H1 (cell line): ENCODE measurements around the gene MB. TPM values are rescaled to one million over a fixed set of nuclear protein-coding genes. Genes with fewer than 3 reads are reported as not detected.
A peak's percentile ranks its signal among the peaks of the same experiment; 100 is the strongest.

ENCODE experiments used
- CTCF ChIA-PET: fragments of 300-600 bp; sonication (Branson Sonifier 250); formaldehyde crosslinking; loops from one replicate; lab custom pipeline; 2021; ENCODE audit not compliant: partially characterized antibody; lab: Charles Lee
- POLR2A ChIA-PET: fragments of 300-600 bp; sonication (Branson Sonifier 250); formaldehyde crosslinking; loops from one replicate; lab custom pipeline; 2021; ENCODE audit warnings: inconsistent platforms; ENCODE audit not compliant: partially characterized antibody; lab: Charles Lee
- DNase-seq, 2 experiments: peaks; one replicate each; pipeline versions ENCODE4 v3.0.0 to v3.0.0-alpha.2; 2010 to 2022; ENCODE audit warnings: low spot score in 2 of 2, low read depth in 1 of 2, mixed read lengths in 1 of 2
- FAIRE-seq: peaks from 2 replicates; lab custom pipeline; 2011; peaks lifted over from hg19 to GRCh38; lab: Jason Lieb, UNC
- H2AFZ ChIP-seq: 2 replicates; pipeline ENCODE4 v1.8.1; 2012; ENCODE audit warnings: low read length, inconsistent platforms
- H2AK5ac ChIP-seq: 2 replicates; pipeline ENCODE4 v1.6.1; 2013; ENCODE audit warnings: low read depth, low read length
- H2BK120ac ChIP-seq: replicated peaks from 2 replicates; pipeline ENCODE3; 2013; ENCODE audit warnings: low read depth, low read length, inconsistent platforms
- H2BK12ac ChIP-seq: 2 replicates; pipeline ENCODE4 v1.6.1; 2013; ENCODE audit warnings: low read depth, low read length
- H2BK15ac ChIP-seq: 2 replicates; pipeline ENCODE4 v1.6.1; 2013; ENCODE audit warnings: low read length
- H2BK20ac ChIP-seq: 2 replicates; pipeline ENCODE4 v1.6.1; 2013; ENCODE audit warnings: low read length
- H2BK5ac ChIP-seq: 2 replicates; pipeline ENCODE4 v1.6.1; 2013; ENCODE audit warnings: low read depth, low read length
- H3K14ac ChIP-seq: 2 replicates; pipeline ENCODE4 v1.6.1; 2013; ENCODE audit warnings: inconsistent platforms; ENCODE audit not compliant: insufficient read length
- H3K18ac ChIP-seq: 2 replicates; pipeline ENCODE4 v1.6.1; 2013; ENCODE audit warnings: low read length; ENCODE audit errors: extremely low read depth
- H3K23ac ChIP-seq: 2 replicates; pipeline ENCODE4 v1.6.1; 2013; ENCODE audit warnings: inconsistent platforms; ENCODE audit not compliant: insufficient read length
- H3K23me2 ChIP-seq: 2 replicates; pipeline ENCODE4 v1.6.1; 2013; ENCODE audit warnings: low read depth, low read length
- H3K27ac ChIP-seq: 2 replicates; pipeline ENCODE4 v1.6.1; 2011; ENCODE audit warnings: low read depth, low read length, inconsistent platforms
- H3K27me3 ChIP-seq, 4 experiments: replicated peaks in 1 of 4; 1 replicate in 1 of 4; 2 replicates in 3 of 4; pipeline versions ENCODE4 v1.6.1 to v1.8.1; 2011 to 2013; ENCODE audit warnings: low read length in 3 of 4, mild to moderate bottlenecking in 3 of 4, inconsistent platforms in 2 of 4, mixed read lengths in 2 of 4, moderate library complexity in 1 of 4; ENCODE audit not compliant: control insufficient read depth in 3 of 4, insufficient read depth in 3 of 4; ENCODE audit errors: extremely low read depth in 1 of 4
- H3K36me3 ChIP-seq, 4 experiments: 2 replicates each; pipeline versions ENCODE4 v1.6.1 to v1.8.1; 2011 to 2013; ENCODE audit warnings: mild to moderate bottlenecking in 4 of 4, low read length in 3 of 4, moderate library complexity in 2 of 4, control low read depth in 1 of 4, inconsistent platforms in 1 of 4; ENCODE audit not compliant: insufficient read depth in 4 of 4, control insufficient read depth in 2 of 4
- H3K4ac ChIP-seq: replicated peaks from 2 replicates; pipeline ENCODE3; 2013; ENCODE audit warnings: low read length, low read depth, mixed read lengths, inconsistent platforms; ENCODE audit not compliant: insufficient read length
- H3K4me1 ChIP-seq, 4 experiments: replicated peaks in 1 of 4; 1 replicate in 1 of 4; 2 replicates in 3 of 4; pipeline versions ENCODE4 v1.6.1 to v1.8.1; 2011 to 2013; ENCODE audit warnings: low read length in 3 of 4, inconsistent platforms in 2 of 4, mixed read lengths in 1 of 4; ENCODE audit not compliant: insufficient read depth in 4 of 4, control insufficient read depth in 3 of 4
- H3K4me2 ChIP-seq, 2 experiments: 2 replicates each; pipeline versions ENCODE4 v1.6.1 to v1.8.1; 2011 to 2013; ENCODE audit warnings: low read depth in 2 of 2, low read length in 2 of 2, control low read depth in 1 of 2, inconsistent platforms in 1 of 2, mild to moderate bottlenecking in 1 of 2; ENCODE audit not compliant: insufficient read depth in 1 of 2
- H3K4me3 ChIP-seq, 4 experiments: fragments of 200-600, 300-600 bp in 1 of 4; sonication (generic), shearing (Covaris generic), sonication (Bioruptor Twin) in 1 of 4; 2 replicates each; pipeline versions ENCODE4 v1.5.1 to v1.8.1; 2011 to 2016; ENCODE audit warnings: low read length in 4 of 4, low read depth in 3 of 4, control low read depth in 2 of 4, inconsistent platforms in 2 of 4, mild to moderate bottlenecking in 2 of 4, mixed read lengths in 1 of 4, moderate library complexity in 1 of 4; ENCODE audit not compliant: insufficient read depth in 2 of 4; ENCODE audit errors: extremely low read depth in 1 of 4
- H3K56ac ChIP-seq: replicated peaks from 2 replicates; pipeline ENCODE3; 2013; ENCODE audit warnings: low read depth, mild to moderate bottlenecking, mixed read lengths, low read length, inconsistent platforms; ENCODE audit not compliant: insufficient read length
- H3K79me1 ChIP-seq: 2 replicates; pipeline ENCODE4 v1.6.1; 2013; ENCODE audit warnings: low read depth, low read length, control low read depth
- H3K79me2 ChIP-seq, 2 experiments: 2 replicates each; pipeline versions ENCODE4 v1.6.1 to v1.8.1; 2012 to 2013; ENCODE audit warnings: low read length in 2 of 2, mild to moderate bottlenecking in 2 of 2, inconsistent platforms in 1 of 2; ENCODE audit not compliant: insufficient read depth in 2 of 2, control insufficient read depth in 1 of 2
- H3K9ac ChIP-seq, 4 experiments: replicated peaks in 1 of 4; 1 replicate in 1 of 4; 2 replicates in 3 of 4; pipeline versions ENCODE4 v1.6.1 to v1.8.1; 2011 to 2013; ENCODE audit warnings: low read depth in 3 of 4, low read length in 3 of 4, control low read depth in 2 of 4, mild to moderate bottlenecking in 2 of 4, moderate library complexity in 2 of 4, inconsistent platforms in 1 of 4; ENCODE audit errors: extremely low read depth in 1 of 4
- H3K9me3 ChIP-seq, 2 experiments: 2 replicates each; pipeline versions ENCODE4 v1.6.1 to v1.8.1; 2012 to 2013; ENCODE audit warnings: mild to moderate bottlenecking in 2 of 2, moderate library complexity in 2 of 2, control low read depth in 1 of 2, inconsistent platforms in 1 of 2, low read depth in 1 of 2, low read length in 1 of 2, mixed read lengths in 1 of 2; ENCODE audit not compliant: insufficient read depth in 2 of 2
- H4K20me1 ChIP-seq, 2 experiments: replicated peaks in 1 of 2; 2 replicates each; pipeline versions ENCODE3 to v1.8.1; 2011 to 2013; ENCODE audit warnings: inconsistent platforms in 2 of 2, low read length in 2 of 2, mild to moderate bottlenecking in 1 of 2; ENCODE audit not compliant: insufficient read depth in 2 of 2, control insufficient read depth in 1 of 2
- H4K5ac ChIP-seq: 2 replicates; pipeline ENCODE4 v1.6.1; 2013; ENCODE audit warnings: low read length, low read depth, mixed read lengths, inconsistent platforms; ENCODE audit not compliant: insufficient read length
- H4K8ac ChIP-seq: 2 replicates; pipeline ENCODE4 v1.8.0; 2013; ENCODE audit warnings: mild to moderate bottlenecking, moderate library complexity, low read length, inconsistent platforms; ENCODE audit not compliant: insufficient read depth; ENCODE audit errors: extremely low read depth
- H4K91ac ChIP-seq: replicated peaks from 2 replicates; pipeline ENCODE3; 2013; ENCODE audit warnings: low read length, mixed read lengths, inconsistent platforms; ENCODE audit not compliant: insufficient read length
- ASH2L ChIP-seq: fragments of 200-600, 300-600 bp; sonication (generic); IDR thresholded peaks from one replicate; pipeline ENCODE4 v1.7.1; 2017; ENCODE audit warnings: low read length
- BCL11A ChIP-seq, 2 experiments: IDR thresholded peaks; one replicate each; pipeline ENCODE4 v1.6.1; 2011; ENCODE audit warnings: low read depth in 2 of 2, low read length in 2 of 2, mild to moderate bottlenecking in 2 of 2
- CBX8 ChIP-seq: fragments of 300-800, 300-1000 bp; sonication (generic); IDR thresholded peaks from 2 replicates; pipeline ENCODE4 v1.7.1; 2016; ENCODE audit warnings: low read depth, low read length, borderline replicate concordance
- CEBPB ChIP-seq: IDR thresholded peaks from 2 replicates; pipeline ENCODE4 v1.6.1; 2012; ENCODE audit warnings: low read depth, low read length
- GABPA ChIP-seq: IDR thresholded peaks from 2 replicates; pipeline ENCODE4 v1.6.1; 2011; ENCODE audit warnings: mild to moderate bottlenecking, low read length, moderate library complexity, borderline replicate concordance; ENCODE audit not compliant: insufficient read depth
- HDAC6 ChIP-seq: IDR thresholded peaks from one replicate; pipeline ENCODE4 v1.7.1; 2012; ENCODE audit warnings: low read depth, mild to moderate bottlenecking, inconsistent platforms, low read length, moderate library complexity
- KDM5A ChIP-seq: fragments of 200-600 bp; IDR thresholded peaks from 2 replicates; pipeline ENCODE4 v1.7.1; 2012; ENCODE audit warnings: mild to moderate bottlenecking, low read length, inconsistent platforms, mixed read lengths
- PHF8 ChIP-seq: fragments of 200-600 bp; sonication (generic); conservative IDR thresholded peaks from 2 replicates; pipeline ENCODE4 v1.7.1; 2012; ENCODE audit warnings: low read depth, mild to moderate bottlenecking, inconsistent platforms, low read length, moderate library complexity
- SIRT6 ChIP-seq: IDR thresholded peaks from one replicate; pipeline ENCODE4 v1.7.1; 2012; ENCODE audit warnings: low read length, inconsistent platforms
- TAF7 ChIP-seq: optimal IDR thresholded peaks from 2 replicates; pipeline ENCODE3; 2011; ENCODE audit warnings: low read depth, mild to moderate bottlenecking, inconsistent platforms, low read length, moderate library complexity, borderline replicate concordance
- ZNF274 ChIP-seq: IDR thresholded peaks from 2 replicates; pipeline ENCODE4 v1.7.0; 2012; ENCODE audit warnings: low read length, borderline replicate concordance; ENCODE audit errors: extremely low read depth
- WGBS, 2 experiments: shearing (Covaris generic) in 1 of 2; methylation state at CpG; one replicate each; pipeline versions ENCODE4 v1.1.6 to v1.1.7; 2013 to 2015; ENCODE audit warnings: low lambda C conversion rate in 2 of 2, mixed read lengths in 2 of 2, inconsistent platforms in 1 of 2, low coverage in 1 of 2, missing lambda C conversion rate in 1 of 2; ENCODE audit not compliant: insufficient replicate concordance in 2 of 2, insufficient coverage in 1 of 2, insufficient read length in 1 of 2; ENCODE audit errors: extremely low coverage in 1 of 2, missing lambda C conversion rate in 1 of 2; 5-methylcytosine and 5-hydroxymethylcytosine counted together
- polyA plus RNA-seq, 7 experiments: library from polyadenylated mRNA; depleted of rRNA in 3 of 7; stranded (reverse) in 5 of 7; unstranded in 2 of 7; fragments of >200 nt in 5 of 7; fragments of 200-250 nt in 2 of 7; gene quantifications; 1 replicate in 5 of 7; 2 replicates in 1 of 7; 4 replicates in 1 of 7; pipeline versions ENCODE4 v1.2.1 to v1.2.3, GENCODE V29; 2011 to 2013; ENCODE audit warnings: missing spikeins in 2 of 7, mixed read lengths in 2 of 7
- total RNA-seq: library from RNA; stranded (reverse); fragmentation: NEBNext Ultra II Directional; extraction: Animal tissue kit (Norgen Biotek cat#: 25700); gene quantifications from 2 replicates; pipeline ENCODE4 v1.2.1, GENCODE V29; 2021
- TF ChIP-seq, protein P1 (sequence below): IDR thresholded peaks from 2 replicates; pipeline ENCODE4 v1.6.1; 2012; ENCODE audit warnings: inconsistent platforms
- TF ChIP-seq, protein P2 (sequence below): IDR thresholded peaks from 2 replicates; pipeline ENCODE4 v1.6.1; 2012; ENCODE audit warnings: inconsistent platforms

The MB gene
- total and polyA plus RNA-seq, 2 of the 8 experiments (the other 6 are each of a cell fraction or from before 2014, with no cell fraction given) = 1.5 TPM; not detected in 1

DNA sequence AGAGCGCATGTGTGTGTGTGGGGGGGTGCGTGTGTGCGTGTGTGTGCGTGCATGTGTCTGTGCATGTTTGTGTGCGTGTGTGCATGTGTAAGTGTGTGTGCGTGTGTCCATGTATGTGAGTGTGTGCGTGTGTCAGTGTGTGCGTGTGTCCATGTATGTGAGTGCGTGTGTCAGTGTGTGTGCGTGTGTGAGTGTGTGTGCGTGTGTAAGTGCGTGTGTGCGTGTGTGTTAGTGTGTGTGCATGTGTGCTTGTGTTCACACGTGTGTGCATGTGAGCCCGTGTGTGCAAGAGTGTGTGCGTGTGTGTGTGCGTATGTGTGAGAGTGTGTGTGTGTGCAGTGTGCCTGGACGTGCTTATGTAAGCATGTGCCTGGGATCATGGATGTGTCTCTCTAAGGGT, 16.4 kb upstream of the MB start:
- H3K79me1 ChIP-seq = no peaks in the 10 kb centered on the region
- FAIRE-seq (no peak), DNase-seq (no peak)
- H3K27me3 ChIP-seq = peaks cover 0 to 2% (median 0%) of the 10 kb centered on the region in 4 experiments; a peak in 1 of 7 replicates
- H3K4me2 ChIP-seq = no peak overlapping the region
- H3K4me1 ChIP-seq = peaks cover 0 to 15% (median 6%) of the 10 kb centered on the region in 4 experiments; a peak in 5 of 7 replicates
- H2BK120ac ChIP-seq = no peak overlapping the region
- no peaks in the 10 kb centered on the region for H3K79me2 ChIP-seq
- peak overlapping the region; percentile 75; the same call in 1 of the 2 replicates for H3K18ac ChIP-seq
- no peak overlapping the region for H3K4me3 ChIP-seq
- H4K5ac ChIP-seq = no peak overlapping the region
- H3K9me3 ChIP-seq = no peaks in the 10 kb centered on the region
- H3K23ac ChIP-seq = peak overlapping the region; percentile 20
- H2BK20ac ChIP-seq = peak overlapping the region; percentile 83; the same call in 1 of the 2 replicates
- CTCF ChIA-PET = interaction anchor here (1.0 to 4.1 kb wide), 5 partner anchors 32 to 207 kb away, joined by 3 to 30 read pairs (median 5); no protein-coding TSS in a partner anchor
- H3K56ac ChIP-seq = peak overlapping the region; percentile 90
- TF ChIP-seq GABPA (no peak), TAF7 (no peak), SIRT6 (no peak), KDM5A (no peak), PHF8 (no peak), CEBPB (no peak), BCL11A (IDR thresholded peaks at IDR 0.05; ENCODE audit: low read depth in 2 of 2, low read length in 2 of 2) (no peak), HDAC6 (no peak), ZNF274 (no peak), CBX8 (no peak), ASH2L (no peak)
- TF ChIP-seq, protein P1, sequence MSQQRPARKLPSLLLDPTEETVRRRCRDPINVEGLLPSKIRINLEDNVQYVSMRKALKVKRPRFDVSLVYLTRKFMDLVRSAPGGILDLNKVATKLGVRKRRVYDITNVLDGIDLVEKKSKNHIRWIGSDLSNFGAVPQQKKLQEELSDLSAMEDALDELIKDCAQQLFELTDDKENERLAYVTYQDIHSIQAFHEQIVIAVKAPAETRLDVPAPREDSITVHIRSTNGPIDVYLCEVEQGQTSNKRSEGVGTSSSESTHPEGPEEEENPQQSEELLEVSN = no peak
- TF ChIP-seq, protein P2, sequence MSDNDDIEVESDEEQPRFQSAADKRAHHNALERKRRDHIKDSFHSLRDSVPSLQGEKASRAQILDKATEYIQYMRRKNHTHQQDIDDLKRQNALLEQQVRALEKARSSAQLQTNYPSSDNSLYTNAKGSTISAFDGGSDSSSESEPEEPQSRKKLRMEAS = no peak
- no peaks in the 10 kb centered on the region; a peak in 1 of 8 replicates for H3K36me3 ChIP-seq
- no peak overlapping the region for H3K27ac ChIP-seq
- no peak overlapping the region for H2AFZ ChIP-seq
- WGBS, 2 experiments = 87% methylated on average over 16 of the region's 18 CpGs; no CpG with 5 or more reads in 1 of the 2 experiments
- H2AK5ac ChIP-seq = peak overlapping the region; percentile 100
- no peak overlapping the region for H3K14ac ChIP-seq
- POLR2A ChIA-PET = no interaction called here
- H3K4ac ChIP-seq = peak overlapping the region; percentile 79
- no peak overlapping the region; the same call in 1 of the 2 replicates for H4K8ac ChIP-seq
- peak overlapping the region; percentile 100 for H2BK12ac ChIP-seq
- peak overlapping the region; percentile 99; the same call in 1 of the 2 replicates for H2BK15ac ChIP-seq
- H2BK5ac ChIP-seq = peak overlapping the region; percentile 93
- peak overlapping the region; percentile 92 for H4K91ac ChIP-seq
- peaks cover 4% of the 10 kb centered on the region for H3K23me2 ChIP-seq
- peak overlapping the region in 1 of 4 experiments; percentile 37; a peak in 2 of 7 replicates for H3K9ac ChIP-seq
- peaks cover 0 to 3% of the 10 kb centered on the region in 2 experiments for H4K20me1 ChIP-seq
